Neural progenitor cell (in vitro differentiated cells): ENCODE measurements around the gene ZDHHC11.

Source experiments
- CTCF ChIP-seq: fragments of 200-600 bp; sonication (generic); IDR thresholded peaks from 2 replicates; pipeline ENCODE4 v1.5.1; 2017; ENCODE audit warnings: antibody characterized with exemption, mild to moderate bottlenecking
- EZH2phosphoT487 ChIP-seq: fragments of 200-600 bp; sonication (generic); IDR thresholded peaks from 2 replicates; pipeline ENCODE4 v1.6.1; 2017; ENCODE audit warnings: antibody characterized with exemption

- TF ChIP-seq CTCF (no peak), EZH2phosphoT487 (no peak)
Observed at GRCh38 chr5:763998-764781, 86.6 kb downstream of the ZDHHC11 start.
